Thyroid gland (tissue), 4 donors: Measurements from ENCODE around the gene KLHL2. TPM values are rescaled to one million over a fixed set of nuclear protein-coding genes. Genes with fewer than 3 reads are reported as not detected.

ENCODE experiments used
- DNase-seq, 2 donors: peaks; one replicate each; pipeline ENCODE4 v3.0.0-alpha.2; 2019
- H3K27ac ChIP-seq, 3 donors: fragments of 200-600 bp; sonication (generic); 1 replicate in 2 of 3; 2 replicates in 1 of 3; pipeline ENCODE4 v1.5.1; 2016 to 2019; ENCODE audit warnings: mild to moderate bottlenecking in 1 of 3, moderate library complexity in 1 of 3
- H3K27me3 ChIP-seq: fragments of 200-600 bp; sonication (generic); one replicate; pipeline ENCODE4 v1.5.1; 2019
- H3K36me3 ChIP-seq, 2 donors: fragments of 200-600 bp; sonication (generic); one replicate each; pipeline ENCODE4 v1.5.1; 2016 to 2019
- H3K4me1 ChIP-seq, 2 donors: fragments of 200-600 bp; sonication (generic); one replicate each; pipeline ENCODE4 v1.5.1; 2017 to 2019
- H3K4me3 ChIP-seq, 3 donors: fragments of 200-600 bp; sonication (generic); replicated peaks in 1 of 3; 1 replicate in 2 of 3; 2 replicates in 1 of 3; pipeline ENCODE4 v1.5.1; 2016; ENCODE audit warnings: mild to moderate bottlenecking in 1 of 3
- H3K9me3 ChIP-seq: fragments of 200-600 bp; sonication (generic); one replicate; pipeline ENCODE4 v1.5.1; 2017
- CTCF ChIP-seq, 6 experiments: fragments of 200-600 bp in 3 of 6; fragments of 450-650 bp in 3 of 6; sonication (generic) in 3 of 6; IDR thresholded peaks; one replicate each; pipeline ENCODE4 v1.5.1; 2016 to 2019; ENCODE audit warnings: antibody characterized with exemption in 6 of 6, mild to moderate bottlenecking in 2 of 6, inconsistent platforms in 1 of 6, moderate library complexity in 1 of 6
- POLR2A ChIP-seq, 2 donors: fragments of 450-650 bp; IDR thresholded peaks; one replicate each; pipeline ENCODE4 v1.6.1; 2017; ENCODE audit warnings: antibody characterized with exemption in 2 of 2, mild to moderate bottlenecking in 2 of 2, moderate library complexity in 1 of 2
- WGBS, 2 donors: methylation state at CpG; one replicate each; pipeline ENCODE4 v1.1.5; 2017; 5-methylcytosine and 5-hydroxymethylcytosine counted together
- intact Hi-C: fragments of 100-400 bp; cut with DNase I; formaldehyde crosslinking; loops from one replicate; pipeline ENCODE4 v1.15.1; 2023
- small RNA-seq: library from RNA; depleted of rRNA; stranded (forward); fragments of <200 nt; gene quantifications from one replicate; pipeline ENCODE3, GENCODE V24; 2016
- total RNA-seq, 4 donors: library from RNA; depleted of rRNA; stranded (reverse); fragments of >200 nt; gene quantifications; one replicate each; pipeline ENCODE4 v1.2.3, GENCODE V29; 2016

Gene KLHL2
- total RNA-seq, 4 donors from 2014 or later, result 30.9 to 45.2 (median 35.8) TPM

DNA sequence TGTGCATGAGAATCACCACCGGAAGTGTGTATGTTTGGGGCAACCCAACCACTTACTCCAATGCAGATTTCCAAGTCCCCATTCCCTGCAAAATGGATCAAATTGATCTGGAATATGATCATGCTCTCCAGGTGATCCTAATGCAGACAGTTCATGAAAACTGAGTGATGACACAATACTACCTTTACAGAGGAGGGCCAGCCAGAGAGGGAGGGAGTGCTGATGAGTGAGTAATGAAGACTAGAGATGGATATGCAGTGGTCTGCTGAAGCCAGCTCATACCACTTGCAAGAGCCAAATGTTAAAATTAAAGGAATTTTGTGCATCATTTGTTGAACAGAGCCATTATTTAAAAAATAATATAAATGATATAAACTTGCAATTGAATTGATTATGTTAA is 161.2 kb downstream of the KLHL2 start:
- no peak for DNase-seq
- Histone ChIP-seq H3K4me1 (no peaks in the 10 kb centered on the region), H3K4me3 (no peak overlapping the region), H3K27me3 (no peaks in the 10 kb centered on the region), H3K9me3 (no peaks in the 10 kb centered on the region), H3K36me3 (no peaks in the 10 kb centered on the region), H3K27ac (no peak overlapping the region)
- intact Hi-C loops, result no loop called here
- TF ChIP-seq CTCF (IDR thresholded peaks at IDR 0.05) (no peak), POLR2A (IDR thresholded peaks at IDR 0.05) (no peak)
- WGBS, 2 donors, result 85 to 91% methylated on average over 1 of the region's 1 CpG

GRCh38 chr4:165369522-165369921 is 162.2 kb downstream of the KLHL2 start:
- intact Hi-C loops, result no loop called here
- Histone ChIP-seq H3K36me3 (no peaks in the 10 kb centered on the region), H3K4me3 (no peak overlapping the region), H3K27ac (no peak overlapping the region), H3K9me3 (no peaks in the 10 kb centered on the region), H3K4me1 (no peaks in the 10 kb centered on the region), H3K27me3 (no peaks in the 10 kb centered on the region)
- WGBS, 2 donors, result 73 to 86% methylated on average over 5 of the region's 5 CpGs
- no peak for DNase-seq
- TF ChIP-seq CTCF (IDR thresholded peaks at IDR 0.05), result no peak
- no peak for TF ChIP-seq POLR2A (IDR thresholded peaks at IDR 0.05)

GRCh38 chr4:165370530-165370929 is 163.2 kb downstream of the KLHL2 start:
- DNase-seq, result no peak
- WGBS, 2 donors, result 93 to 98% methylated on average over 1 of the region's 1 CpG
- intact Hi-C loops, result no loop called here
- H3K36me3 ChIP-seq, result no peaks in the 10 kb centered on the region
- no peaks in the 10 kb centered on the region for H3K9me3 ChIP-seq
- H3K4me3 ChIP-seq, result no peak overlapping the region
- TF ChIP-seq POLR2A (IDR thresholded peaks at IDR 0.05), result no peak
- no peak for TF ChIP-seq CTCF (IDR thresholded peaks at IDR 0.05)
- no peak overlapping the region for H3K27ac ChIP-seq
- H3K4me1 ChIP-seq, result no peaks in the 10 kb centered on the region
- no peaks in the 10 kb centered on the region for H3K27me3 ChIP-seq

Small RNAs within 50 kb of the gene (small RNA-seq; reads per million reads assigned to genes)
- gene RNU4-87P, result not detected

Other genes with a start within 250 kb of the KLHL2 start
- gene TRIM61, start 229.9 kb upstream of the KLHL2 start, total RNA-seq, result 1 to 10 TPM; 1.2 to 5.5 (median 4.5) TPM
- not detected for gene TRIM60, start 175.6 kb upstream of the KLHL2 start, total RNA-seq
- not detected for gene TRIM75, start 153.7 kb upstream of the KLHL2 start, total RNA-seq
- 10 to 100 TPM; 19.2 to 34.9 (median 21.8) TPM for gene TMEM192, start 94.7 kb upstream of the KLHL2 start, total RNA-seq
- gene MSMO1, start 120.1 kb downstream of the KLHL2 start, total RNA-seq, result 10 to 100 TPM; 27.7 to 39.7 (median 32.7) TPM
- 100 to 1,000 TPM; 159 to 334 (median 309) TPM for gene CPE, start 171.4 kb downstream of the KLHL2 start, total RNA-seq